ENCODE data around the gene NOS1.

- TF ChIP-seq CTCF (IDR thresholded peaks at IDR 0.05) (no peak), ZFX (IDR thresholded peaks at IDR 0.05; ENCODE audit: borderline replicate concordance) (no peak)
Measured at GRCh38 chr12:117361905-117362304, 479 bp upstream of the NOS1 start.

All from 22Rv1 (cell line).